Lung microvascular endothelial cell (primary cell): ENCODE data around the gene SRP72. TPM values are rescaled to one million over a fixed set of nuclear protein-coding genes. Genes with fewer than 3 reads are reported as not detected.
A peak's percentile ranks its signal among the peaks of the same experiment; 100 is the strongest.

ENCODE experiments used
- DNase-seq, 2 donors: peaks; one replicate each; pipeline versions ENCODE4 v3.0.0 to v3.0.0-alpha.2; 2010; ENCODE audit warnings: low read depth in 2 of 2
- total RNA-seq: library from RNA; depleted of rRNA; stranded (reverse); fragments of >200 nt; gene quantifications from 2 replicates; pipeline ENCODE4 v1.2.1, GENCODE V29; 2014

SRP72 gene
- total RNA-seq, 1 donor from 2014 or later: 69.0 TPM

DNA sequence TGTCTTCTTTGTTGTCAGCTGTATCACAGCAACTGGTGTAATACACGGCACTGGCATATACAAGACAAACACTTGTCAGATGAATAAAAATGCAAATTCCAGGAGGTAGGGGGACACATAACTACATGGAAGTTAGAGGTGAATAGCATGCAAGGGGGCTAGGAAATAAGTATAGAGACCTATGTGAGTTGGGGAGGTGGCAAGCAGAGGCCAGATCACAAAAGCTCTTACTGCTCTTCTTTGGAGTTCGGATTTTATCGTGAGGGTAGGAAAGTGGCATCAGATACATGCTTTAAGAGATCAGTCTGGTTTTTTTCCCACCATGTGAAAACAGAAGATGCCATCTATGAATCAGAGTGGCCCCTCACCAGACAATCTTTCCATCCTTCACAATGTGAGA lies 2.8 kb upstream of the SRP72 start:
- peak; percentile 1 to 13 for DNase-seq

DNA sequence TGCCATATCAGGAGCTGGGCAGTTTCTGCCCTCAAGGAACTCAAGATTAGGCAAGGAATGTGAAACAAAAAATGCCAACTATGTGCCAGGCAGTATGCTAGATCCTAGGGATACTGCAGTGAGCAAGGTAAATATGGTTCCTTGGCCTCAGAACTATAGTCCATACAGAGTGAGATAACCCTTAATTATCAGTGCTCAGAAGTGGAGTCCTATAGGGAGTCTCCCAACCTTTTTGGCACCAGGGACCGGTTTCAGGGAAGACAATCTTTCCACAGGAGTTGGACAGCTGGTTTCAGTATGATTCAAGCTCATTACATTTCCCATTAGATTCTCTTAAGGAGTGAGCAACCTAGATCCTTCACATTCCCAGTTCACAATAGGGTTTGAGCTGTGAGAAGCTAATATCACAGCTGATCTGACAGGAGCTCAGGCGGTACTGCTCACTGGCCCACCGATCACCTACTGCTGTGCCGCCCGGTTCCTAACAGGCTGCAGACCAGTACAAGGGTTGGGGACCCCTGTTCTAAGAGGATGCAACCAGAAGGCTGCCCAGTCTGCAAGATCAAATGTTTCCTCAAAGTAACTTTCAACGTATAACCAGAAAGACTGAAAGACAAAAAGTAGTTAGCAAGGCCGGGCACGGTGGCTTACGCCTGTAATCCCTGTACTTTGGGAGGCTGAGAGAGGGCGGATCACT lies 1.7 kb upstream of the SRP72 start:
- peak in 1 of 2 donors; percentile 18 for DNase-seq

DNA sequence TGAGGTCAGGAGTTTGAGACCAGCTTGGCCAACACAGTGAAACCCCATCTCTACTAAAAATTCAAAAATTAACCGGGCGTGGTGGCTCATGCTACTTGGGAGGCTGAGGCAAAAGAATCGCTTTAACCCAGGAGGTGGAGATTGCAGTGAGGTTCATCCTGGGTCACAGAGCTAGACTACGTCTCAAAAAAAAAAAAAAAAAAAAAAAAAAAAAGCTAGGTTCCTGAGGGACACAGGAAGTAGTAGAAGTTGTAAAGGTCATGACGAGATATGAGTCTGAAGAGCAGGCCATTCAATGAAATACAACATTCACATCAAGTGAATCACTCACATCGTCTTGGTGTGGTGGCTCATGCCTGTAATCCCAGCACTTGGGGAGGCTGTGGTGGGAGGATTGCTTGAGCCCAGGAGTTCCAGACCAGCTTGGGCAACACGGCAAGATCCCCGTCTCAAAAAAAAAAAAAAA lies 1.1 kb upstream of the SRP72 start:
- DNase-seq: peak in 1 of 2 donors; percentile 62

DNA sequence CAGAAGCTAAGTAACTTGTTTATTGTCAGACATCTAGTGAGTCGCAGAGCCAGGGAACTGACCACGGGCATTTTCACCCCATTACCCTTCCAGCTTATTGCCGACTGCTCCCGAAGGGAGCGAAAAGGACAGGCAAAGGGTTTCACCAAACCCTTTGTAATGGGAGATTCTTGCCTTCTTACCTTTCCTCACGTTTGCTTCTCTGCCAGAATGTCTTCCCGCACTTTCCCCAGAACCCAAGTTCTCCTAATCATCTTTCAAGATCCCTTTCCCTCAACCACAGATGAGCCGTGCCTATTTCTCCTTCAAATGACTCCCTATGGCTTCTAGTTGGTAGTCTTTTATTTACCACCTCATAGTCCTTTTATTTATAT lies 520 bp upstream of the SRP72 start:
- DNase-seq: peak; percentile 6 to 12

DNA sequence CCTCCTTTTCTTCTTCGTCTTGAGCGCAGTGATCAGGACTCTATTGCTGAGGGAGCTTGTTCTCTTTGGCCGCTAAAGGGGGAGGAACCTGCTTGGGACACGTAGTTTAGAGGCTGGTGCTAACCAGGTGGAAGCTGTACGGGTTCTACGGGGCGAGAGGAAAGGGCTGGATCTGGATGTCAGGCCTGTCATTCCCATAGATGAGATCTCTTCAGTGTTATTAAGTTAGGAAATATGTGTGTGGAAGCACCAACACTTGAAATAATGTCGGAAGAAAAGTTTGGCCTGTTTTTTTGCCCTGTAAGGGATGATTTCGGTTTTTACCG lies 643 bp downstream of the SRP72 start:
- peak; percentile 50 to 69 for DNase-seq

DNA sequence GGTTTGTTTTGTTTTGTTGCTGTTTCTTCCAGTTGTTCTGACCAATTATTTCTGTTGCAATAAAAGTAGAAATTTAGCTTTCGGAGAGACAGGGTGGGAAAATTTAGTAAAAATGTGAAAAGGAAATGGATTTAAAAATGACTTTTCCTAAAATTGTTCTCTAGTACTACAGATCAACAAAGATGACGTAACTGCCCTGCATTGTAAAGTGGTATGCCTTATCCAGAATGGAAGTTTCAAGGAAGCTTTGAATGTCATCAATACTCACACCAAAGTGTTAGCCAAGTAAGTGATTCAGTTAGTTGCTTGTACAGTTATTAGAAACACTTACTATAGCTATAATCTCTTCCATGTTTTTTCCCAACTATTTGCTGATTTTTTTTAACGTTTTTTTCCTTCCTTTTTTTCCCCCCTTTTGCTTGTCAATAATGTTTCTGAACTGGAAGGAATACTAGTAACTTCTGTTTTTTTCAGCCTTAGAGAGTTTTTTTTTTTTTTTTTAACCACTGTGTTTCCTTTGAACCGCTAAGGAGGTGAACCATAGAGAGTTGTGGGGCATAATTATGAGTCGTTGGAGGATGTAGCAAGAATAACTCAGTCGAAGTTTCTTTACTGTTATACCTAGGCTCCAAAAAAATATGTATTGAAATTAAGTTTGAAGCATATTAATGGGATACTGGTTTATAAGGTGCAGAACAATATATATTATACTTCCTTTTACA lies 2.2 kb downstream of the SRP72 start:
- DNase-seq: peak; percentile 43 to 55

DNA sequence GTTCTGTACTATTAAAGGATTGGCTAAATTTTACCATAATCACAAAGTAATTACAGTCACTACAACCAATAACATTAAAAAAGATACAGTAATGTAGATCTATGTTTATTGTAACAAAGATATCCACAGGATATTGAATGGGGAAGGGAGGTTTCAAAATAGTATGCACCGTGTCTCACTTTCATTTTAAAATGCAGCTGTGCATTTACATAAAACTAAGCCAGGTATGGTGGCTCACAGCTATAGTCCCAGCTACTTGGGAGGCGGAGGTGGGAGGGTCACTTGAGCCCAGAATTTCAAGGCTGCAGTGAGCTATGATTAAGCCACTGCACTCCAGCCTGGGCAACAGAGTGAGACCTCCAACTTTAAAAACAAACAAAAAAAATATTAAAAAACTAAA lies 8.5 kb downstream of the SRP72 start:
- no peak for DNase-seq

DNA sequence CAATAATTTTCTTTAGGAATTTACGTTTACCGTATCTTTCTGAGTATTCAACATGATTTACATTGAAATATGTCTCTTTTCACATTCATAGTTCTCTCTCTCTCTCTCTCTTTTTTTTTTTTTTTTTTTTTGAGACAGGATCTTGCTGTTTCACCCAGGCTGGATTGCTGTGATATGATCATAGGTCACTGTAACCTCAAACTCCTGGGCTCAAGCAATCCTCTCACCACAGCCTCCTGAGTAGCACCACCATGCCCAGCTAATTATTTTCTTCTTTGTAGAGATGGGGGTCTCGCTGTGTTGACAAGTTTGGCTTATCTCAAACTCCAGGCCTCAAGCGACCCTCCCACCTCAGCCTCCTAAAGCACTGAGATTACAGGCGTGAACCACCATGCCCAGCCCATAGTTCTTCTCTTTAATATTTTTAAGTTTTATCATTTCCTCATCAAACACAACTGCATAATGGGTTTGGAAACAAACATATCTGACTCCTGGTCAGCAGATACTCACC lies 9.8 kb downstream of the SRP72 start:
- DNase-seq: no peak

DNA sequence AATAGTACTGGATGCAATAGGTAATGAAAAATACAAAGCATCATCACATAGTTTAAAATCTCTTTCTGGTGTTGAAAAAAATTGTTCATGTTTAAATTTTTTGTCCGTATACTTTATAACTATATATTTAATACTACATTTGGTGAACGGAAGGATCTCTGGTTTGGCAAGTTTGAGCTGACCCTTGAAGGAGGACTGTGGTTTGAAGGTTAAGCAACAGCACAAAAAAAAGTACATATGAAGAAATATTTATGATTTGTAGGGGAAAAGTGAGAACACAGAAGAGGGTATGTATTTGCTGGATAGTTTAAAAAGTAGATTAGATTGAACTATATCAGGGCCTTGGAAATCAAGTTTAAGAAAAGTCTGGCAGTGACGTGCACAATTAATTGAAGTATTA lies 13.3 kb downstream of the SRP72 start:
- no peak for DNase-seq

DNA sequence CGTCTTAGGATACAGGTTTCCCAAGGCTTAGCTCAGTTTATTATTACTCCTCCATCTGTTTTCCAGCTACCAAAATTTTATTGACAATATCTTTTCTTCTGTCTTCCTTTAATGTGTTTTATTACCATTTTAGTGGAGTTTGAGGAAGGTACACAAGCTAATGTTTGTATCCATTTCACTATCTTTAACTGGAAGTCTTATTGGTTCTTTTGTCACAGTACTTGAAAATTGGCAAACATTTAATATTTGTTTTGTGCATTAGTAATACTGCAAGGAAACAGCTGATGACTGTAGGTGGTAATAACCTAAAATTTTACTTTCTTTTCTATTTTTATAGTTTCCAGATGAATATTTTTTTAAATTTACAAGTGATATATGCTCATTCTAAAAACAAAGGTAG lies 28.8 kb downstream of the SRP72 start:
- DNase-seq: no peak

DNA sequence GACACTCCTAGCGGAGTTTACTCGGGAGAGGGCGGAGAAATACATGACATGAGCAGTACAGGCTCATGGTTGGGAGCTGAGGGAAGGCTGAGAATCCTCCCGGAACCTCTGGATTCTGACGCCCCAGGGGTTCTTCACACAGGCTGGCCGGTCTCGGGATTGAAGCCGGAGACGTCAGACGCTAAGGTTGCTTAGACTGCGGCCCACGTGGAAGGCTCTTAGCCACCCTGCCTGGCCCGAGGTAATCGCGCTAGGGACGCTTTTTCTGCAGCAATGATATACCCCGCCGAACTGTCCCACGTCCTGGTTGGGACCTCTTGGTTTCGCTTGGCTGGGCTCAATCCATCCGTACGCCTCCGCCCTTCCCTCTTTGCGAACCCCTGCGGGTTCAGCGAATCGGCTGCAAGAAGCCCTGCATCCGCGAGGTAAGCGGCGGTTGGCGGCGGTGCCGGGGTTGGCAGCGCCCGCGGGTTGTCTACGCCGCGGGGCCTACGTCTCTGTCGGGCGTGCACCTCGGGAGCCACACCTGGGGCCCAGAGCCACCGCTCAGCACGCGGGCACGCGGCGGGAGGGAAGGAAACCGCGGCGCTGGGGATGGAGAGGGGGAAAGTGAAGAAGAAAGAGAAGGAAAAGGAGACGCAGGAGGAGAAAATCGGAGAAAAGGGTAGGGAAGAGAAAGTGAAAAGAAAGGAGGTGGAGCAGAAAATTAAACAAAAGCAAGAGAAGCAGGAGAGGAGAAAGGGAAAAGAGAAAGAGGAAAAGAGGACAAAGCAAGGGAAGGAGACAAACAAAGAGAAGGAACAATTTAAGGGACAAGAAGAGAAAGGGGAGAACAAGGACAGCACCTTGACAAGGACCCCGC lies 38.1 kb downstream of the SRP72 start, which contains the start of gene ARL9:
TSS of gene ARL9 (plus strand) at position 523 of the 862 bp plus-strand sequence. CDS start at position 595, 72 bp downstream.
- peak; percentile 51 to 52 for DNase-seq

DNA sequence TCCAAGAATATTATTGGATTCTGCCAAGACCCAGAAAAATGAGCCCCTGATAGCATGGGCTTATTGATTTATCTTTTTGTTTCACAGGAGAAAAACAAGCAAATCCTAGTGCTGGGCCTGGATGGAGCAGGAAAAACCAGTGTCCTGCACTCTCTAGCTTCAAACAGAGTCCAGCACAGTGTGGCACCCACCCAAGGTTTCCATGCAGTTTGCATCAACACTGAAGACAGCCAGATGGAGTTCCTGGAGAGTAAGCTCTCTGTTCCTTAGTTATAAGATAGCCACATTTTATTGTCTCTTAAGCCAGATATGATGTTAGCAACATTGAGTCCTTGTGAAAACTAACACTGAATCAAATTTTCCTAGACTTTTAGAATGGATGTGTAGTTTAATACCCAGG lies 43.7 kb downstream of the SRP72 start:
- DNase-seq: no peak

DNA sequence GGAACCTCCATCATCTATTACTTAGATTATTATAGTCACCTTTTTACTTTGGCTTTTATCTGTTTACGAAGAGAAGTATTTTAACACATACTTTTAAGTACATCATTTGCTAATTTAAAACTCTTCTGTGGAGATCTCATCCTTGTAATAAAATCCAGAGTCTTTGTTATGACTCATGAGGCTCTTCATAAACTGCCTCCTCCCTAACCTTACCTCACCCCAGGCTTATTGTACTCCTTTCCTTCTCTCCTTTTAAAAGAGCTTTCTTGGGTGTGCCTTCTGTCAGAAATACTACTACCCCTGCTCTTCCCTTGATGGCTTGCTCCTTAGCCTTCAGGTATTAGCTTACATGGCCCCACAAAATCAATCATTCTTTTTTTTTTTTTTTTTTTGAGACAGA lies 44.7 kb downstream of the SRP72 start:
- no peak for DNase-seq

DNA sequence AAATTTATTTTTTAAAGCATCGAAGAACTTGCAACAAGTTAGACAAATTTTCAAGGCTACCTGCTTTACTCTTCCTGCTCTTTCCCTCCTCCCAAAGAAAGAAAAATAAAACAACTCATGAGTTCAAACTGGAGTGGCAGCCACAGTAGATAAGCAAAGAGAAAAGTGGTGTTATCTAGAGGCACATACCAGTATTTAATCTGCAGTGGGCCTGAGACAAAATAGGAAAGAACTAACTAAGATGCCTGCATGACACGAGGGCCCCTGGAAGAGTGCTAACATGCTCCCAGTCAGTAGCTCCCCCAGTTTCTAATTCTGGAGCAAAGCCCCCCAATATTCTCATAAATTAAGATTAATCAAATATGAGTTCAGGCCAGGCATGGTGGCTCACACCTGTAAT lies 46.1 kb downstream of the SRP72 start:
- DNase-seq: no peak

DNA sequence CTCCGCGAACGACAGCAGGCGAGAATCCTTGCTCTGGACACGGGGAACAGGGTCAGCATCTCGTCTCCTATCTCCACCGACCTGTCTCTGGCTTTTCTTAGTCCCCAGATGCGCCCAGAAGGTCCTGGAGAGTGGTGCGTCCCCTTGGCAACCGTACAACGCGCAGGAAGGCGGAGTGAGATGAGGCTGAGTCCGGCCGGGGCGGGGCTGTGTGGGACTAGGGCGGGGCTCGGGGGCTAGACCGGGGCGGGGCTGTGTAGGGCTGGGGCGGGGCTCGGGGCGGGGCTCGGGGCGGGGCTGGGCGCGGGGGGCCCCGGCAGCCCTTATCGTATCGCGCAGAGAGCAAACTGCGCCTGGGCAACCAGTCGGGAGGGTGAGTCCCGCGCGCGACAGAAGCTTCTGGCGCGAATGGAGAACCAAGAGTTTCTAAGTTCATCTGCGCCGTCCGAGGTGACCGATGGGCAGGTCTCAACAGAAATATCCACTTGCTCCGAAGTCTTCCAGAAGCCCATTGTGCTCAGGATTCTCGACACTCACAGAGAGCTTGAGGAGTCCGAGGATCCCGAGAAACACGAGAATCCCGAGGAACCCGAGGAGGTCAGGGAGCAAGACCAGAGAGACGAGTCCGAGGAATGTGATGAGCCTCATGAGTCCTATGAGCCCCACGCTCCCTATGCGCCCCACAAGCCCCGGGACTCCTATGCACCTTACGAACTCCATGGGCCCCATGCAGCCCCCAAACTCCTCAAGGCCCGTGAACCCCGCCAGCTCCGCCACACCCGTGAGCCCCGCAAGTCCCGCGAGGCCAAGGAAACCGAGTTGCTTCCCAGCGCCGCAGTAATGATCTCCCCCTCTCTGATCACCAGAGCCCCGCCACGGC lies 63.1 kb downstream of the SRP72 start:
- peak; percentile 61 to 86 for DNase-seq

DNA sequence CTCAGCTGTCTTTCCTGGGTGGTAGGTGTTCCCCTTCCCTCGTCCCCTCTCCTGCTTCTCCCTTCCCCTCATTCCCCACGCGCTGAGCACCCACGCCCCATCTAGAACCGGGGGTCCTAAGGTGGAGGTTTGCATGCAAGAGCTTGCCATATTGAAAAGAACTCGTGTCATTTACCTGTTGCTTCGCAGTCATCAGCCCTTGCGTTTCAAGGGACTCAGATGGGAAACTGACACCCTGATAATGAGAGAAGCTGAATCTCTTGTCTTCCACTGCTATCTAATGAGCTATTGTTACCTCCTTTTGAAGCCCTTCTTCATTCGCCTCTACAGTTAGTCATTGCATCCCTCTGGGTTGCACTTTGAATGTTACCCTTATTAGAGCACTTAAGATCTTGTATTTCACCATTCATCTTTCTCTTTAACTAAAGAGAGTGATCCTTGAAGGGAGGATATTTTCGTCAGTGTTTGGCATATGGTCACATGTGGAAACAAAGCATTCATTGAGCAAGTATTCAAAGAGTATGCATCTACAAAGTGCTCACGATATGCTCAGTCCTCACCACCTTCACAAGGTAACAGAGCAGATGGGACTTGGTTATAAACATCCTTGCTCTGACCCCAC lies 63.8 kb downstream of the SRP72 start:
- no peak for DNase-seq

DNA sequence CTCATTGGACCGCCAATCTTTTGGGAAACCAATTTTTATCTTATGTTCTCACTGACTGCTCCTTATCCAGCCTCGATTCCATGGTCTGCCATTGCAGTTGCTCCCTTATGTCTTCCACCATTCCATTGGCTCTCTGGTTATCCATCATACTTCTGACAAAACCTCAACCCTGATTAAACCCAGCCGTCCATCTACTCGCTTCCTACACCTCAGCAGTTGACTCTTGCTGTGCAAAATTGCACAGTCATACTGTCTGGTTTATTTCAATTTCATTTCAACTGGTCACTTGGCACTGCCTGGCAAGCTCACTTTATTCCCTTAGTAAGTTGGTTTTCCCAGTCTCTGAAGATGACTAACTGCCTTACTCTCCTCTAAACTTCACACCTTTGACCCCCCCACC lies 64.4 kb downstream of the SRP72 start:
- no peak for DNase-seq

DNA sequence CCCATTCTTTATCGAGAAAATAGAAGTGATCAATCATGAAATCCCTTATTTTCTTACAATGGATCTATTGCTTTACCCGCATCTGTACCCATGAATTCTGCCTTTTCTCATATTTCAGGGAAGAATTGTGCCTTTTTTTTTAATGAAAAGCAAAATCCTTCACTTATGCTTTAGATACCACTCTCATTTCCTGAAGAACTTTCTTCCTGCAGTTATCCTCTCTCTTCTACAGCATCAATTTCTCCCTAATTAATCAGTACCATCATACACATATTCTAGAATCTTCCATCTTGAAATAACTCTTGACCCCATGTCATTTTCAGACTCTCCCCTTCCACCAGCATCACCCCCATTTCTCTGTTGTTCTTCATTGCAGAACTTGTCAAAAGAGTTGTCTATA lies 64.8 kb downstream of the SRP72 start:
- no peak for DNase-seq

DNA sequence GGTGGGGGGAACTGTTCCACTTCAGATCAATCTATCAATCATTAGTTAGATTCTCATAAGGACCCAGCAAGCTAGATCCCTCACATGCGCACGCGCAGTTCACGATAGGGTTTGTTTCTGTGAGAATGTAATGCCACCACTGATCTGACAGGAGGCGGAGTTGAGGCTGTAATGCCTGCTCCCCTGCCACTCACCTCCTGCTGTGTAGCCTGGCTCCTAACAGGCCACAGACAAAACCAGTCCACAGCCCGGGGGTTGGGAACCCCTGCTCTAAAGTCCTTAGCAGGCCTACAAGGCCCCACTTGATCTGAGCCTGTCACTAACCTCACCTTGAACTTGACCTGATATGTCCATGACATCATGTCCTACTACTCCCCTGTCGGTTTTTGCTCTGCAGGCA lies 68.5 kb downstream of the SRP72 start:
- DNase-seq: no peak

DNA sequence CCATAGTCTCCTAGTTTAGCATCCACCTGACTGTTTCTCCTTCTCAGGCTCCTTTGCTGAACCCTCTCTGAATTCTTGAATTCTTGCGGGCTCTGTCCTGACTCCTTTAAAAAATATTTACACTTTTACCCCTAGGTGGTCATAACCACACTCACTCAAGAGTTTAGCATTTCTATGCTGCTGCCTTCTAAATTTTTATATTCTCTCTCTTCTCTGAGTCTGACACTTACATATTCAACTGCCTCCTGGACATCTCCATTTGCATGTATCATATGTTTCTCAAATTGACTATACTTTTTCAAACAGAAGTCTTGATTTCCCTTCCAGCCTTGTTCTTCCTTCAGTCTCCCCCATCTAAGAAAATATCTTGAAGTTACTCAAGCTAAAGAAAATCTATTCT lies 69.7 kb downstream of the SRP72 start:
- DNase-seq: no peak

DNA sequence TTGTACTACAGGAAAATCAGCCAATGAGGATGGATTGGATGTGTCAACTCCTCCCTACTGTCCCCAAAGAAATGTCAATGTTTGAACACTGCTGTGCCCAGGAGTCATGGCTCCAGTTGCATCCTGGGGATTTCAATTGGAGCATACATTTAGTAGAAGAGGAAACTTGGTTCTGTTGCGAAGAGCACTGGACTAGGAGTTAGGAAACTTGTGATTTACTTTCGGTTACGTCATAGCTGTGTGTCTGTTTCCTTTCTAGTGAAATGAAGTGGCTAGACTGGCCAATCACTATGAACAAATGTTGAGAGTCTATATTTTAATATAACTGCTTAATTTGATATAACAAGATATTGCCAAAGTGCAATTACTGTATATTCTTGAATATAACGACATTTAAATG lies 73.4 kb downstream of the SRP72 start:
- no peak for DNase-seq
